ENCODE measurements around the gene MTG1.

DNA sequence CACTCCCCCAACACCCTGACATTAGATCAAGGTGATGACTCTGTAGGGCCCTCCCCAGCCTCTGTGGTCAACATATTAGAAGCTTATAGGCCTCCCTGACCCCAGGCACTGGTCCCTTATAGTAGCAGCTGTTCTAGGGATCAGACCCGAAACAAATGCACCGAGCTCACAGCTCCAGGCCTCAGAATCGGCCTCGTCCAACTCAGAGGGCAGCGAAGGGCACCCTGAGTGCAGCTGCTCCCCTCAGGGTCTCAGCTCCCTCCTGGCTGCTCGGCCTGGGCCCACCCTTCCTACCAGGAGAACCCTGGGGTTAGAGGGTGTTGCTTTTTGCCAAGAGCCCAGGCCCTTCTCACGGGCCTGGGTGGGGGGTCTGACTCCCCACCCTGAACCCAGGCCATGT, 25.8 kb upstream of the MTG1 start:
- TF ChIP-seq ZC3H10 (CRISPR knock-in tag; IDR thresholded peaks at IDR 0.05): no peak
- no peak for TF ChIP-seq PPARA (CRISPR knock-in tag; IDR thresholded peaks at IDR 0.05; ENCODE audit: borderline replicate concordance)
- TF ChIP-seq ARNTL (CRISPR knock-in tag; IDR thresholded peaks at IDR 0.05; ENCODE audit: borderline replicate concordance, low read depth): no peak
- no peak for TF ChIP-seq RARB (CRISPR knock-in tag; IDR thresholded peaks at IDR 0.05)
- TF ChIP-seq TSHZ2 (CRISPR knock-in tag; IDR thresholded peaks at IDR 0.05): no peak
- TF ChIP-seq ZNF70 (CRISPR knock-in tag; IDR thresholded peaks at IDR 0.05): no peak
- no peak for TF ChIP-seq CREB5 (CRISPR knock-in tag; IDR thresholded peaks at IDR 0.05; ENCODE audit: low read depth)
- no peak for TF ChIP-seq POU6F1 (CRISPR knock-in tag; IDR thresholded peaks at IDR 0.05; ENCODE audit: borderline replicate concordance, low read depth)
- TF ChIP-seq ESRRG (CRISPR knock-in tag; IDR thresholded peaks at IDR 0.05): no peak

Data from SK-N-SH treated with all-trans-retinoic acid at 6 μM for 48 hours (cell line).